LNCaP clone FGC (cell line): ENCODE data around the gene NRP1.

Experiments used
- DNase-seq: peaks from one replicate; pipeline ENCODE4 v3.0.0-alpha.2; 2011; ENCODE audit warnings: low read depth
- H3K4me3 ChIP-seq: 2 replicates; pipeline ENCODE4 v1.5.1; 2011; ENCODE audit warnings: mild to moderate bottlenecking, low read depth, low read length, control low read depth
- CTCF ChIP-seq: IDR thresholded peaks from 2 replicates; pipeline ENCODE4 v1.5.1; 2012; ENCODE audit warnings: mild to moderate bottlenecking; ENCODE audit not compliant: control insufficient read depth, insufficient read depth; ENCODE audit errors: extremely low read depth

The NRP1 gene

GRCh38 chr10:33186150-33186549 lies 148.3 kb downstream of the NRP1 start:
- no peak for DNase-seq
- no peak for TF ChIP-seq CTCF
- H3K4me3 ChIP-seq = no peak overlapping the region

DNA sequence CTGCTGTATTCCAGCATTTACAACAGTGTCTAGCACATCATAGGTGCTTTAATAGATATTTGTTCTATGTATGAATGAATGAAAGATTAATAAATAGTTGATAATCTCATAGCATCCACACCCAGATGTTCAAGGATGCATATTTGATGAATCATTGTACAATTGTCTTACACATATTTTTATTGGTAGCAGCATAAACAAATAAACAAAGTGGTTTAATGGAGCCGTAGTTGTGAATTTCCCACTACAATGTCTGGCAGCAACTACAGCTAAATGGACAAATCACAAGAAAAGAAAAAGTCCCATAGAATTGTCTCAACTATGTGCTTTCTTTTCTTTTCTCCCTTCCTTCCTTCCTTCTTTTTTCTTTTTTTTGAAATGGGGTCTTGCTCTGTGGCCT lies 150.8 kb downstream of the NRP1 start:
- no peak overlapping the region for H3K4me3 ChIP-seq
- no peak for TF ChIP-seq CTCF
- no peak for DNase-seq

DNA sequence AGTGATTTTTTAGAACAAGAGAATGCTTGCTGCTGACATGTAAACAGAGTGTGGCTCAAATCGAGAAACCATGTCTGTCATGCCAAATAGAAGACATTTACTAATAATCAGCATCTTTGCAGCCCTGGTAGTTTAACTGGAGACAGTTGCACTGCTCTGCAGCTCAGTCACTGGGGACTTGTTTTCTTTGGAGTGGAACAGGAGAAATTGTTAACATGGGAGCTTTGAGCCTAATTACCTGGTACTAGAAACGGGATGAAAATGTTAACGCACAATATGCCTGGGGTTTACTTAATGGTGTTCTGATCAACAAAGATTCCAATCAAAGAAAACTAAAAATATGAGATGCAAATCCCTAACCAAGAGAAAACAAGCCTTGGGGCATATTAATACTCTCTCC lies 153.5 kb downstream of the NRP1 start:
- no peak overlapping the region for H3K4me3 ChIP-seq
- no peak for DNase-seq
- TF ChIP-seq CTCF = no peak

- DNase-seq = no peak
- H3K4me3 ChIP-seq = no peak overlapping the region
- TF ChIP-seq CTCF = no peak
Observed at GRCh38 chr10:33180390-33180789, 154.1 kb downstream of the NRP1 start.

- no peak overlapping the region for H3K4me3 ChIP-seq
- no peak for DNase-seq
- no peak for TF ChIP-seq CTCF
Observed at GRCh38 chr10:33179067-33179466, 155.4 kb downstream of the NRP1 start.

GRCh38 chr10:33178026-33178755 lies 156.3 kb downstream of the NRP1 start:
- DNase-seq = no peak
- no peak for TF ChIP-seq CTCF
- H3K4me3 ChIP-seq = no peak overlapping the region

DNA sequence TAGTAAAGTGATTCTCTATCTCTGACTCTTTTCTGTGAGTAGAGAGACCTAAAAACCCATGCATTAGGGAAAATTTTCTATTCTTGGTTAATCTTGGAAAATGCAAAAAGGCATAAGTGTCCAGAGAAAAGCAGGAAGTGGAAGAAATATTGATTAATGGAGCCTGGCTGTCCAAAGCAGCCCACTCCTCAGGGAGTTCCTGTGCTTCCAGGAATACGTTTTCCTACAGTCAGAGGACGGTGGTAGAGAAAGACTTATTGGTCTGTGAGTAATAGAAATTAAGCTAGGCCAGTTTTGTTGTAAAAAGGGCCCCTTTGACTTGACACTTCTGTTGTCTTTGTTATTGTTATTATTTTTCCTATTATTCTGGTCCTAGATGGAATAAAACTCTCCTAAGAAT lies 157.8 kb downstream of the NRP1 start:
- H3K4me3 ChIP-seq = no peak overlapping the region
- DNase-seq = no peak
- TF ChIP-seq CTCF = no peak
